Measurements from ENCODE around the gene PHTF2.

The PHTF2 gene

DNA sequence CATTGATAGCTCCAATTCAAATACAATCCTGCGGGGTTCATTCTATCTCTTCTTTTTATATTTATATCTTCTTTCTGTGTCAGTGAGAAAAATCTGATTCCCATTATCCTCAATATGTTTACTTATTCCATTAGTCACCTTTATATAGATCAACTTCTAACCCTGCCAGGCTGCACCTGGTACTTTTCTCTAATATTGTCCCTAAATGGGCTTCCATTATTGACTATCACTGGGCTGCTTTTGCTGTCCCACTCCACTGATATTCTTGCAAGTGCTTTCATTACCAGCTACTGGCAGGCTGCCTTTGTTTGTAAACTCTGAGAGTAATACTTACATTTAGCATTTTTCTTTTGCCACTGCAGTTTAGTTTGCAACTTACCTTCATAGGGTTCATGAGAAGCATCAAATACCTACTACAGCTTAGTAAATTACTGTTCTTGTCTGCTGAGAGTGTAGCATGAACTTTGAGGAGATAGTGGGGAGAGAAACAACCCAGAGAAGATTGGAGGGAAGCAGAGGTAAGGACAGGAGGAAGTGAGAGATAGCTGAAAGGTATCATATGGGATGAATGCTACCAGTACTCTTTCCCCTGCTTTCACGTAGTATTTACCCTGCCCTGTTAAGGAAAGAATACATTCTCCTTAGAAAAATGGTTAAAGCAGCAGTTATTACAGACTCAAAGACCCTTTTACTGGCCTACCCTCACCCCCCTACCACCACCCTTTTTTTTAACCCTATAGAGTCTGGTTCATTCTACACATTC lies 119.1 kb downstream of the PHTF2 start:
- no peak for DNase-seq (ENCODE audit: low read depth)
- TF ChIP-seq CTCF (conservative IDR thresholded peaks at IDR 0.05; ENCODE audit: low read length) = no peak
- H3K4me3 ChIP-seq (ENCODE audit: low read length) = no peak overlapping the region

DNA sequence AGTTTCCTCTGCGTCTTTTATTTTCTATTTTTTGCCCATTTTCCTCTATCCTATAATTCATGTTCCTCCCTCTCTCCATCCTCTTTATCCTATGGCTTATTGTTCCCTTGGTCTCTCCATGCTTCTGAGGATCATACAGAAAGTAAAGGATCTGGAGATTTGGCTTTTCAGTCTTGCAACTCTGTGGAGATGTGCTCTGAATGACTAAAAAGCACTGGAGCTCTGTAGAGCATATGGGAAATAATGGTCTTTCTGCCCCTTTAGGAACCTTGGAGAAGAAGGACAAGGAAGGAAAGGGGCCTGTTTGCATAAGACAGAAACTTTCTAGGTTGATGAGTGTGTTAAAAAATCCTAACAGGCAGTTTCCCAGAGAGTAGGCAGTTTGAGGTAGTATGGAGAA lies 120.1 kb downstream of the PHTF2 start:
- no peak for DNase-seq (ENCODE audit: low read depth)
- no peak for TF ChIP-seq CTCF (conservative IDR thresholded peaks at IDR 0.05; ENCODE audit: low read length)
- no peak overlapping the region for H3K4me3 ChIP-seq (ENCODE audit: low read length)

DNA sequence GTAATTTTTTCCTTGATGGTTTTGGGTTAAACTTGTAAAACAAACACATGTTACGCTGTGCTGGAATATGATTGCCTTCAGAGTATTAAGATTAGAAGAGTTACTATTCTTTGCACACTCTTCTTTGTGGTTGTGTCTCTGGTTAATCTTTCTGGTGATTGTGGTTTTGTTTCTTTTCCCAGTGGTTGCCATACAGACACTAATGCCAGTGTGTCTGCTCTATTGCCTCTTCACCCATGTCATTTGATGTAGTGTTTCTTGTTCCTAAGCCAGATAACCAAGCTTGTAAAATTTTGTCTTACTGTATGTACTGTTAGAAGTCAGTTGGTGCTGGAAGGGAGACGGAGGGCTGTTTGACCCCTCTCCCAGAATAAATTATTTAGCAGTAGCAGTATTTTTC lies 124.8 kb downstream of the PHTF2 start:
- no peak for DNase-seq (ENCODE audit: low read depth)
- no peak for TF ChIP-seq CTCF (conservative IDR thresholded peaks at IDR 0.05; ENCODE audit: low read length)
- no peak overlapping the region for H3K4me3 ChIP-seq (ENCODE audit: low read length)

DNA sequence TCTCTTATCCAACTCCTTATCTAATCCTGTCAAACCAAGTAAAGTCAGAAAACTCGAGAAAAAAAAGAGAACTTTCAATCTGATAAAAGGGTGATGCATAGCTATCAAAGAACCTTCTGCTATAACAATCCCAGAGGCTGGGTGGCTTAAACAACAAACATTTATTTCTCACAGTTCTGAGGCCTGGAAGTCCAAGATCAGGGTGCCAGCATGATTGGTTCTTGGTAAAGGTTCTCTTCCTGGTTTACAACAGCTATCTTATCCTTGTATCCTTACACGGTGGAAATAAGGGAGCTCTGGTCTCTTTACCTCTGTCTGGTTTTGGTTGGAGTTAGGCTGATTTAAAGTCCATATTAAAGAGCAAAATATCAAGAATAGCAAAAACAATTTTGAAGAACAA lies 131.9 kb downstream of the PHTF2 start:
- no peak overlapping the region for H3K4me3 ChIP-seq (ENCODE audit: low read length)
- DNase-seq (ENCODE audit: low read depth) = no peak
- TF ChIP-seq CTCF (conservative IDR thresholded peaks at IDR 0.05; ENCODE audit: low read length) = no peak

GRCh38 chr7:77931841-77932240 lies 133.3 kb downstream of the PHTF2 start:
- TF ChIP-seq CTCF (conservative IDR thresholded peaks at IDR 0.05; ENCODE audit: low read length) = no peak
- no peak for DNase-seq (ENCODE audit: low read depth)
- no peak overlapping the region for H3K4me3 ChIP-seq (ENCODE audit: low read length)

DNA sequence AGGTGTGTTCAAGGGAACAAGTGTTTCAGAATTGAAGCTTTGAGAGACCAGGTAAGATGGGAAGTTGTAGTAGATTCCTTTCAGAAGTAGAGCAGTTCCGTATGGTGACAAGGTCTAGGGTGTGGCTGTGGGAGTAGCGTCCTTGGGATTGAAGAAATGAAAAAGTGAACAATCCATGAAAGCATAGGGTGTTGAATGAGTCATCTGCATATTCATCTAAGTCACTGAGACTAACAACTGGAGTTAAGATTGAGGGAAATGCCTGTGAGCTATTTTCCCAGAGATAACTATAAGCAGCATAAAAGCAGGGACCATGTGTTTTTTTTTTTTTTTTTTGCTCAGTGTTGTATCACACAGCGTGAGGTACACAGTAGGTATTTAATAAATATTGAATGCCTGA lies 134.8 kb downstream of the PHTF2 start:
- no peak overlapping the region for H3K4me3 ChIP-seq (ENCODE audit: low read length)
- DNase-seq (ENCODE audit: low read depth) = peak; percentile 31
- no peak for TF ChIP-seq CTCF (conservative IDR thresholded peaks at IDR 0.05; ENCODE audit: low read length)

DNA sequence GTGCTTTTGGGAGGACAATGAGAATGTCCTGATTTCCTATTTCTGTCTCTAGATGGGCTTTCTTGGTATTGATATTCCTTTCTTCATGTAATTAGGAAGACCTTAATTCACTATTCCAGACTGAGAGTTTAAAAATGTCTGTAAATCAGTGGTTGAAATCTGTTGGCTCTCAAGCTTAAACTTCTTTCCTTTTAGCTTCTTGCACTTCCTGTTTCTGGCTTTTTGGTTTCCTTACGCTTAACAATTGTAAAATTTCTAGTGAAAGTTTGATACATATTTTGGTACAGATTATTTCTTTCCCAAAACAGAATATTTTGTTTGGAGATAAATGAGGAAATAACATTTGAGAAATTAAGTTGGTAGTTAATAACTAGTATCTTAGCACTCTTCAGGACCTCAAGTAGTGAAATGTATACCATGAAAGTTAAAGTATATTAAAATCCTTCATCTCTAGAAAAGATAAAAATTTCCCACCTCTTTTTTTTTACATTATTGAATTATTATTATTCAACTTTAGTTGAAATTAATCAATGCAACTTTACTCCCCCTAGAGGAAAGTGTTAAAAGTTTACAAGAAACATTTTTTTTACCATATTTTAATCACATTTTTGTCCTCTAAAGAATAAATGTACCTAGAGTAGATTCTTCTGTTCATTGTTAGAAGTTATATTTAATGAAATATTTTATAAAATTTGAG lies 137.2 kb downstream of the PHTF2 start:
- no peak overlapping the region for H3K4me3 ChIP-seq (ENCODE audit: low read length)
- DNase-seq (ENCODE audit: low read depth) = peak; percentile 6
- TF ChIP-seq CTCF (conservative IDR thresholded peaks at IDR 0.05; ENCODE audit: low read length) = peak; percentile 52
